Activated naive CD8-positive, alpha-beta T cell treated with anti-CD3 and anti-CD28 coated beads, Interleukin-2, amount 50 U/mL, for 24 hours (primary cell): ENCODE measurements around the gene JMJD6.
"Not testable (repeated sequence)": the region's sequence is repeated elsewhere in the genome, so short reads cannot be mapped to it uniquely, and the experiment has no call there.

Source experiments
- ATAC-seq: fragments of 150-1000 bp; cut with Tn5 transposase; one replicate; pipeline ENCODE4 v1.10.0; 2021
- DNase-seq: peaks from one replicate; pipeline ENCODE4 v3.0.0; 2021
- H3K27ac Mint-ChIP-seq: one replicate; pipeline ENCODE4 v1.8.0; 2021; ENCODE audit warnings: mild to moderate bottlenecking, mixed read lengths
- H3K27me3 Mint-ChIP-seq: one replicate; pipeline ENCODE4 v1.8.0; 2021; ENCODE audit warnings: mixed read lengths
- H3K36me3 Mint-ChIP-seq: one replicate; pipeline ENCODE4 v1.8.0; 2021; ENCODE audit warnings: low read depth, mixed read lengths
- H3K4me1 Mint-ChIP-seq: one replicate; pipeline ENCODE4 v1.8.0; 2021; ENCODE audit warnings: mixed read lengths
- H3K4me3 Mint-ChIP-seq: one replicate; pipeline ENCODE4 v1.8.0; 2021; ENCODE audit warnings: mild to moderate bottlenecking, moderate library complexity, mixed read lengths
- H3K9me3 Mint-ChIP-seq: one replicate; pipeline ENCODE4 v1.8.0; 2021; ENCODE audit warnings: mixed read lengths

Gene JMJD6

DNA sequence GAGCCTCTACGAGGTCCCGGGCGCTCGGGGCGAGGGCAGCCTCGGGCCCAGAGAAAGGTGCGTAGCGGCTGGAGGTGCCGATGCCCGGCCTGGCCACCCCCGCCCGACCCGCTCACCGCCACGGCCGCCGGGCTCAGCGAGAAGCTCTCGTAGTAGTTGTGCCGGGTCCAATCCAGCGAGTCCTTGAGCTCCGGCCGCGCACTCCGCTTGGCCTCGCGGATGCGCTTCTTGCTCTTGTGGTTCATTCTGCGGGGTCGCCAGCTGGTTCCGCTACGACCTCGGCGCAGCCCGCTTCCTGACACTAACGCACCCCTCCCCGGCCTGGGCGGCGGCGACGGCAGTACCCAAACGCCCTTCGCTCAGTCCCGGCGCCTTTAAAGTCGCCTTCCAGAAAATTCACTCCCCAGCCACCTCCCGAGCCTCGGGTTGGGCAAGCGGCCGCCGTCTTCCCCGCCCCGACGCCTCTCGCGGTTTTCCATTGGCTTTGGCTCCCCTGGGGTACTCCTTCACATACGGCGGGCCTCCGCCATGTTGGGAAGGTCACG is at the start of gene JMJD6:
Gene JMJD6 (minus strand): TSS at position 376 of the 545 bp plus-strand sequence. CDS start 131 bp downstream, at position 245.
- H3K4me1 Mint-ChIP-seq = peaks cover 66% of the 10 kb centered on the region

DNA sequence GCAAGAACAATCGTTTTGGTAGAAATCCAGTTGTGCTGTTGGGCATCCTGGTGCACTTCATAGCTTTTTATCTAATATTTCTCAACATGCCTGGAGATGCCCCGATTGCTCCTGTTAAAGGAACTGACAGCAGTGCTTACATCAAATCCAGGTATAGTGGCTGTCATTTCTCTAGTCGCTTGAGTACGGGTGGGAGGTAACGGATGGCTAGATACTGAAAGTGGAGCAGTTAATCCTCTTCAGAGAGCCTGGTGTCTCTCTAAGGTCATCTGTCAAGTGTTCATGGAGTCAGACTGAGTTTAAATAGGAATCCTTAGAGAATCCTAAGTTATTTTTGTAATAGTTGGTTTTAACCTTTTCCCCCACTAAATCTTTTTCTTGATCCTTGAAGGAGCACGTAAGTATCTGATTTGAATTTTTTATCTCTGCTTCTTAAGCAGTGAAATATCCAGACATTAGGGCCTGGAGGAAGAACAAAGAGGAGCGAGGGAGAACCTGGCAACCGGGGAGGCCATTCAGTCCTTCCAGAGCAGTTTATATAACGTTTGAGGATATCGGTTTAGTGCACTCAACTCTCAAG is 48.7 kb upstream of the JMJD6 start:
- Mint-ChIP-seq H3K27me3 (no peaks in the 10 kb centered on the region), H3K27ac (no peak overlapping the region), H3K36me3 (peaks cover 33% of the 10 kb centered on the region), H3K4me1 (peaks cover 21% of the 10 kb centered on the region), H3K9me3 (no peaks in the 10 kb centered on the region), H3K4me3 (no peak overlapping the region)
- no peak for DNase-seq
- ATAC-seq = no peak

More for the DNA sequence above, at the start of gene JMJD6:
- Mint-ChIP-seq H3K4me3 (peak within 1 kb of the TSS; percentile 96), H3K27ac (peak within 1 kb of the TSS; percentile 92), H3K27me3 (no peaks in the 10 kb centered on the region), H3K36me3 (peaks cover 69% of the 10 kb centered on the region), H3K9me3 (no peaks in the 10 kb centered on the region)
- DNase-seq = peak; percentile 94
- peak; percentile 89 for ATAC-seq

DNA sequence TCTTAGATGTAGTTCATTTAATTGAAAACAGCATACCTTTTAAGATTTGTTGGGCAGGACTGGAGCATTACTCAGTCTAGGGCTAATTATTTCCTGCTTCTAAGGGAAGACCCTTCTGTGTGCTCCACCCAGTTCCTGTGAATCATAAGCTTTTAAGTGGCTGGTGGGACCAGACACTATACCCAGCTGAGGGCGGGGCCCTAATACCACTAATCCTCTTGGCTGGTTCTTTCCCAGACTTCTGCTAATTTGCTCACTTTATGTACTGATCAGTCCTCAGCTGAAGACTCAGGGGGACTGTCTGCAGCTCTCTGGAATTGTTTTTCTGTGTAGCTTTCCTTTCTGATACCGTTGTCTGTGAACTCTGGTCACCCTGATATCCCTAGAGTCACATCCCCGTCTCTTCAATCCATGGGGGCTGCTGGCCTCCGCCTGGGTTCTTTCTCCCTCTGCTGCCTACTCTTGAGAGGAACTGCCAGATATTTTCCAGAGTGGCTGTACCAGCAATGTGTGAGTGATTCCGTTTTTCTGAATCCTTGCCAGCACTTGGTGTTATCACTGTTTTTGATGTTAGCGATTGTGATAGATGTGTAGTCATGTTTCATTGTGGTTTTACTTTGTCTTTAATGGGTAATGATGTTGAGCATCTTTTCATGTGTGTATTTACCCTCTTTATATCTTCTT is 46.6 kb upstream of the JMJD6 start:
- Mint-ChIP-seq H3K27ac (peak overlapping the region; percentile 87), H3K4me1 (peaks cover 21% of the 10 kb centered on the region), H3K27me3 (no peaks in the 10 kb centered on the region), H3K36me3 (peaks cover 33% of the 10 kb centered on the region), H3K9me3 (no peaks in the 10 kb centered on the region), H3K4me3 (peak overlapping the region; percentile 70)
- peak; percentile 54 for DNase-seq
- peak; percentile 100 for ATAC-seq

DNA sequence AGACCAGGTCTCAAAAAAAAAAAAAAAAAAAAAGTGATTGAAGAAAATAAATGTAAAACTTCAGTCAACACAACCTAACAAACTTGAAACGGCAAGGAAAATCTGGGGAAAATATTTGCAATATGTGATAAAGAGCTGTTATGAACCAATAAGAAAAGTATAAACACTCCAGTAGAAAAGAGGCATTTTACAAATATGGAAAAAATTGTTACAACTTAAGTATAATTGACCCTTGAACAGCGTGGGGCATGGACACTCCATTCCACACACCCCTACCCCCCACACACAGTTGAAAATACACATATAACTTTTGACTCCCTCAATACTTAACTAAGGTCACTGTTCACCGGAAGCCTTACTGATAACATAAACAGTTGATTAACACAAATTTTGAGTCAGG is 32.2 kb upstream of the JMJD6 start:
- Mint-ChIP-seq H3K27me3 (no peaks in the 10 kb centered on the region), H3K27ac (no peak overlapping the region), H3K36me3 (peaks cover 6% of the 10 kb centered on the region), H3K4me3 (no peak overlapping the region), H3K4me1 (peaks cover 6% of the 10 kb centered on the region), H3K9me3 (no peaks in the 10 kb centered on the region)
- DNase-seq (no peak), ATAC-seq (no peak)

DNA sequence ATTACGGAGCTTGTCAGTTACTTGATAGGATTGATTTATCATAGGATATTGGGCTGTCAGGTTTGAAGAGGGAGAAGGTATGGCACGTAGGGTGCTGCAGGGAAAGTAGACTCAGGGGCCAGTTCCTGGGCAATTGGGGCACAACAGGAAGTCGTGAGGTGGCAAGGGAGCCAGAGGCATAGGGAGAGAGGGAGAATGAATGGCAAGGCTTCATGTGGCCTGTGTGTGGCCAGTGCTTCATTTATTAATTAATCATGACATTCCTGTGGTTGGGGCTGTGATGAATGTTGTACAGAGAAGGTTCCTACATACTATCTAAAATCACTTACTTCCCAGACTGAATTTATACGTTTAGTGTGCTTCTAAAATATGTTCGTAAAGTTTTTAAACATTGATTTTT is 30.9 kb upstream of the JMJD6 start:
- no peak overlapping the region for H3K4me3 Mint-ChIP-seq
- H3K9me3 Mint-ChIP-seq = no peaks in the 10 kb centered on the region
- peaks cover 17% of the 10 kb centered on the region for H3K4me1 Mint-ChIP-seq
- no peaks in the 10 kb centered on the region for H3K27me3 Mint-ChIP-seq
- ATAC-seq (no peak), DNase-seq (no peak)
- H3K36me3 Mint-ChIP-seq = peaks cover 10% of the 10 kb centered on the region
- H3K27ac Mint-ChIP-seq = no peak overlapping the region

DNA sequence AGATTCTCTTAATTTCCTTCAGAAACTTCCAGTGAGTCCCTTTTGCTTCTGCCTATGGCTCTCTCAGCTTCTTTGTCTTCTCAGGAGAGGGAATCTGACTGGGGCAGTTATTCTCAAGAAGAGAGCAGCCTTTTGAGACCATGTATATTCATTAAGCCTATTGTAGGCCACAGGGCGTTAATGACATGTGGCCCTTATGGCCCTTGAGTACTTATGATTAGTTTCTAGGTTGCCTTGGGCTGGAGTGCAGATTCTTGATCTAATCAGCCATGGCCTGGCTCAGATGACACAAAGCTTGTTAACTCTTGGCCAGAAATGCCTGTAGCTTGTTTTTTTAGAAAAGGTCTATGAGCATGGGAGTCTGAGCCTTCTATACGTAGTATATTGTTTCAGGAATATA is 28.9 kb upstream of the JMJD6 start:
- Mint-ChIP-seq H3K27me3 (no peaks in the 10 kb centered on the region), H3K4me3 (no peak overlapping the region), H3K9me3 (no peaks in the 10 kb centered on the region), H3K4me1 (peaks cover 22% of the 10 kb centered on the region), H3K36me3 (peaks cover 12% of the 10 kb centered on the region), H3K27ac (no peak overlapping the region)
- ATAC-seq = no peak
- DNase-seq = no peak

DNA sequence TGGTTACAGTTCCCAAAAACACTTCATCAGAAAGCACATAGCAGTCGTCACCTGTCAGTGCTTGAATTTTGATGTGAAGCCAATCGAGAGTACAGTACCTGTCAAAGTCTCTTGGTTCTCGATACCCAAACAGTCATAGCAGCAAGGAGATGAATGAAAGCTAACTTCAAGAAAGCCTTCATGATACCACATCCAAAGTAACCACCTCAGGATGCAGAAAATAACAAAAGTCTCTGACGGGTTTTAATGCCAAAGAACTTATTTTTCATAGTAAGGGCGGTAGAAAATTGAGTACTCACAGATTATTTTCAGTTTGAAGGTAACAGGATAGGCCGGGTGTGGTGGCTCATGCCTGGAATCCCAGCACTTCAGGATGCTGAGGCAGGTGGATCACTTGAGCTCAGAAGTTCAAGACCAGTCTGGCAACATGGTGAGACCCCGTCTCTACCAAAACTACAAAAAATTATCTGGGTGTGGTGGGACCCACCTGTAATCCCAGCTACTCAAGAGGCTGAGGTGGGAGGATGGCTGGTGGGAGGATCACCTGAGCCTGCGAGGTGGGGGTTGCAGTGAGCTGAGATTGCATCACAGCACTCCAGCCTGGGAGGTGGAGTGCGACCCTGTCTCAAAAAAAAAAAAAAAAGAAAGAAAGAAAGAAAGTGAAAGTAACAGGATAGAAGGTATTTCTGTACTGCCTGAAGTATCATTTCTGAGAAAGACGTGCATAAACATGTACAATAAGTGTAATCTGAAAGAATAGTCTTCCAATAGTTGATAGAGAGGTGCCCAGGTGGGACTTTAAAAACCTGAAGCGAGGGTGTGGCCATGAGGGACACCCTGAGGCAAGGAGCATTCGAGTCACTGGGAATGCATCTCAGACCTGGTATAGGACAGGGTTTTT is 26.9 kb upstream of the JMJD6 start:
- H3K27me3 Mint-ChIP-seq = no peaks in the 10 kb centered on the region
- peak; percentile 36 for ATAC-seq
- H3K36me3 Mint-ChIP-seq = peaks cover 15% of the 10 kb centered on the region
- H3K9me3 Mint-ChIP-seq = no peaks in the 10 kb centered on the region
- H3K27ac Mint-ChIP-seq = peak overlapping the region; percentile 85
- DNase-seq = no peak
- H3K4me3 Mint-ChIP-seq = peak overlapping the region; percentile 78
- peaks cover 22% of the 10 kb centered on the region for H3K4me1 Mint-ChIP-seq

DNA sequence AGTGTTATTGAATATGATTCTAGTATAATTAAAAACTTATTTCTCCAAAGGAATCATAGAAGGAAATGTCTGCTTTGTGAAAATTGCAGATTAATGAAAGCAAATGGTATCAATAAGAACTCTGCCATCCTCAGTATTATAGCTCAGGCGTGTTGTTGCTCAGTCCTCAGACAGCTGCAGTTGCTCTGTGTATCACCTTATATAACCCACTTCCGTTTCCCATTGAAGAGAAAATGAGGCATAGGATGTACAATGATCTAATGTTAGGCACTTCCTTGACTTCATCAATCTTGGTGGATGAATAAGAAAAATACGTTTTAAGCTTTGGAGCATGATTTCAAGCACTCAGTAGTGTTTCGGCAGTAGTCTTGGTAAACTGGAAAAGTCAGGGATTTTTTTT is 25.6 kb upstream of the JMJD6 start:
- H3K36me3 Mint-ChIP-seq = peaks cover 14% of the 10 kb centered on the region
- no peak for ATAC-seq
- H3K4me1 Mint-ChIP-seq = peaks cover 22% of the 10 kb centered on the region
- H3K27ac Mint-ChIP-seq = peak overlapping the region; percentile 4
- no peak for DNase-seq
- H3K4me3 Mint-ChIP-seq = peak overlapping the region; percentile 6
- H3K9me3 Mint-ChIP-seq = no peaks in the 10 kb centered on the region
- H3K27me3 Mint-ChIP-seq = no peaks in the 10 kb centered on the region

DNA sequence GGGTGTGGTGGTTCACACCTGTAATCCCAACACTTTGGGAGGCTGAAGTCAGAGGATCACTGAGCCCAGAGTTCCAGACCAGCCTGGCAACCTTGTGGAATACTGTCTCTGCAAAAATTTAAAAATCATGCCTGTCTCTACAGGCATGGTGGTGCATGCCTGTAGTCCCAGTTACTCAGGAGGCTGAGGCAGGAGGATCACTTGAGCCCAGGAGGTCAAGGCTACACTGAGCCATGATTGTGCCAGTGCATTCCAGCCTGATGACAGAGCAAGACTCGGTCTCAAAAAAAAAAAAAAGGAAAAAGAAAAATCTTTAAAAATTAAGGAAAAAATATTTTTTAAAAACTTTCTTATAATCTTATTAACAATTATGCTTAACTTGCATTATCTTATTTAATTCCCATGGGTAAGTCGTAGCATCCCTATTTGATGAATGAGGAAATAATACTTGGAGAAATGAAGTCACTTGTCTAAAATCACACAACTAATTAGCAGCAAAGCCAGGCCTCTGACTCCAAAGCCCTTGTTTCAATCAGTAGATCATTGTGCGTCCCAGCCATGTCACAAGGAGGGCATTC is 25.1 kb upstream of the JMJD6 start:
- H3K36me3 Mint-ChIP-seq = peaks cover 17% of the 10 kb centered on the region

DNA sequence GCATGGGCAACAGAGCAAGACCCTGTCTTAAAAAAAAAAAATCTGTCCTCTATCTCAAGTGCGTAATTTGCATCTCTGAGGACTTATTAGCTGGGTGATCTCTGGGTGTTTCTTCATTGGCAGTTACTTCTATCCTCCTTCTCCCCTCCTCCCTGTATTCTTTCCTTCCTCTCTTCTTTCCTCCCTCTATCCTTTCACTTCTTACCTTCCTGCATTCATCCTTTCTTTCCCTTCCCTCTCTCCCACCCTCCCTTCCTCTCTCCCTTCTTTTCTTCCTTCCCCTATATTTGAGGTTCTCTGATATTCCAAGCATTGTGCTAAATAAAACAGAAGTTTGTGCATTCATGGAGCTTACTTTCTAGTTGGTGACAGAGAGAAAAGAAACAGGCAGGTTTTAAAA is 22.3 kb upstream of the JMJD6 start:
- no peak for ATAC-seq
- H3K4me3 Mint-ChIP-seq = no peak overlapping the region
- H3K36me3 Mint-ChIP-seq = peaks cover 37% of the 10 kb centered on the region
- no peaks in the 10 kb centered on the region for H3K9me3 Mint-ChIP-seq
- no peak overlapping the region for H3K27ac Mint-ChIP-seq
- H3K4me1 Mint-ChIP-seq = peaks cover 22% of the 10 kb centered on the region
- no peaks in the 10 kb centered on the region for H3K27me3 Mint-ChIP-seq
- DNase-seq = no peak

More for the DNA sequence above, 25.1 kb upstream of the JMJD6 start:
- DNase-seq (no peak), ATAC-seq (no peak)
- no peaks in the 10 kb centered on the region for H3K27me3 Mint-ChIP-seq
- H3K9me3 Mint-ChIP-seq = no peaks in the 10 kb centered on the region
- H3K4me3 Mint-ChIP-seq = no peak overlapping the region
- no peak overlapping the region for H3K27ac Mint-ChIP-seq
- peaks cover 22% of the 10 kb centered on the region for H3K4me1 Mint-ChIP-seq

DNA sequence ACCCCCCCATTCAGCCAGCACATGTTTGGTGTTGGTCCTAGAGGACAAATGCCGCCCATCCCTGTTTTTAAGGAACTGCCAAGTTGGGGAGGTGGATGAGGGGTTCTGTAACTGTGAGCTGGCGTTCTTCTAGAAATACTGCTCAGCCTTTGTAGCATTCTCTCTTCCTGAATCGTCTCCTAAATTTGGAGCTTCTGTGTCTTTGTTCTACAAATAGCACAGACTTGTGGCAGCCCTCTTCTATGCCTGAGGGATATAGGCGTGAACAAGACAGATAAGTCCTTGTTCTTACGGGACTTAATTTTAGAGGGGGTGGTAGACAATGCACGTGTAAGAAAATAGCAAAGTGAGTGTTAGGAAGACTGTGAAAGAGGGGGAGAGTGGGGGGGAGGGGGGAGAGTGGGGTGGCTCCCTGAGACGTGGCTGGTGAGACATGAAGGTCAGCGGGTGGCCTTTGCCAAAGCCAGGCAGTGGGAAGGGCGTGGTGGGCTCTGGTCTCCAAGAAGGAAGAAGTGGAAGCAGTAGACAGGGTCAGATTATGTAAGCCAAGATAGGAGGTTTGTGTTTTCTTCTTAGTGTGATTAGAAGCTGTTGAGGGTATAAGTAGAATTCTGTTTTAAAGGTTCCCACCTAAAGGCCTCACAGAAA is 21.4 kb upstream of the JMJD6 start:
- DNase-seq (no peak), ATAC-seq (no peak)
- no peaks in the 10 kb centered on the region for H3K9me3 Mint-ChIP-seq
- no peak overlapping the region for H3K4me3 Mint-ChIP-seq
- H3K27ac Mint-ChIP-seq = no peak overlapping the region
- H3K4me1 Mint-ChIP-seq = peaks cover 15% of the 10 kb centered on the region
- peaks cover 33% of the 10 kb centered on the region for H3K36me3 Mint-ChIP-seq
- H3K27me3 Mint-ChIP-seq = no peaks in the 10 kb centered on the region

DNA sequence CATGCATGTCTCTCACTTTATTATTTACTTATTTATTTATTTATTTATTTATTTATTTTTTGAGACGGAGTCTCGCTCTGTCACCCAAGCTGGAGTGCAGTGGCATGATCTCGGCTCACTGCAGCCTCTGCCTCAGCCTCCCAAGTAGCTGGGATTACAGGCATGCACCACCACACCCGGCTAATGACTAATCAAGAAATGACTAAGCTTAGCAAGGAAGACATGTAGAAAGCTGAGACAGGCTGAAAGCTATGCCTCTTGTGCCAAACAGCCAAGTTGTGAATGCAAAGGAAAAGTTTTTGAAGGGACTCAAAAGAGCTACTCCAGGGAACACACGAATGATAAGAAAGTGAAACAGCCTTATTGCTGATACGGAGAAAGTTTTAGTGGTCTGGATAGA is 19.4 kb upstream of the JMJD6 start:
- H3K4me3 Mint-ChIP-seq, DNase-seq, ATAC-seq, H3K27me3 Mint-ChIP-seq, H3K4me1 Mint-ChIP-seq, H3K9me3 Mint-ChIP-seq, H3K27ac Mint-ChIP-seq: not testable (repeated sequence)
- peaks cover 38% of the 10 kb centered on the region for H3K36me3 Mint-ChIP-seq

DNA sequence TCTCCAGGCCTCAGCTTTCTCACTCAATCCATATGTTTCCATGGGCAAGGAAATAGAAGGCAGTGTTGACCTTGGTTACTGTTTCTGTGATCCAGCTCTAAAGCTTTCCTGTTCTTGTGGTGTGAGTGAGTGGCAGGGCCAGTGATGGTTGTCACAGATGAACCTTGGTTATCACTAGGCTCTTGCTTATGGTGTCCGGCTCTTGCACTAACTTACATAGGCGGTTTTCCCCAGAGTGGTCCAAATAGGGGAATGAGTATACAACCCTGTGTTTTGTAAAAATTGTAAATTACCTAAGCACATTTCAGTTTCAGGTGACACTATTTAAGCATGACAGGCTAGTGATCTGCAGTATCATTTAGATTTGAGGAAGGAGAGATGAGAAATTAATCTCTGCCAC is 18.3 kb upstream of the JMJD6 start:
- no peak for ATAC-seq
- no peak overlapping the region for H3K4me3 Mint-ChIP-seq
- H3K36me3 Mint-ChIP-seq = peaks cover 38% of the 10 kb centered on the region
- no peak for DNase-seq
- H3K9me3 Mint-ChIP-seq = no peaks in the 10 kb centered on the region
- peaks cover 15% of the 10 kb centered on the region for H3K4me1 Mint-ChIP-seq
- no peak overlapping the region for H3K27ac Mint-ChIP-seq
- H3K27me3 Mint-ChIP-seq = no peaks in the 10 kb centered on the region

DNA sequence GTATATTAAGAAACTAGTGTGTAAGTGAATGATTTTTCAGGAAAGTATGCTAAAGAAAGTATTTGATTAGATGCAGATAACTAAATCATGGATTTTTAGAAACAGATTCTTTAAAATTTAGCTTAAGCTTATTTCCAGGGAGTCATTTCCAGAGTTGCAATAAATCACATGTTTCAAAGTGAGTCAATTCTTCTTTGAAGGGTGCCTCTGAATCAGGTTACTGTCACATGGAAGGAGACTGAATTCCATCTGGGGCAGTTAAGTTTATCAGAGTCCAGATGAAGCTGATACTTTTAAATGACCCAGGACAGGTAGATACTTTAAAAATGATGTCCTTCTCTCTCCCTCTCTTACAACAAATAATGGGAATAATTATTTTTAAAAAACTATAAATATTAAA is 16.6 kb upstream of the JMJD6 start:
- H3K9me3 Mint-ChIP-seq = no peaks in the 10 kb centered on the region
- peaks cover 33% of the 10 kb centered on the region for H3K4me1 Mint-ChIP-seq
- H3K27me3 Mint-ChIP-seq = no peaks in the 10 kb centered on the region
- no peak for DNase-seq
- H3K4me3 Mint-ChIP-seq = no peak overlapping the region
- no peak overlapping the region for H3K27ac Mint-ChIP-seq
- H3K36me3 Mint-ChIP-seq = peaks cover 35% of the 10 kb centered on the region
- ATAC-seq = no peak
